ENCODE results near the gene PRDM7.
"Not testable (repeated sequence)": the region's sequence is repeated elsewhere in the genome, so short reads cannot be mapped to it uniquely, and the experiment has no call there.

GRCh38 chr16:90094296-90094695 is 17.2 kb upstream of the PRDM7 start:
- TF ChIP-seq CTCF (IDR thresholded peaks at IDR 0.05; ENCODE audit: insufficient read depth, low read depth, low read length); EZH2 (IDR thresholded peaks at IDR 0.05; ENCODE audit: insufficient read depth, low read length): not testable (repeated sequence)
